H9 (cell line): ENCODE data around the gene ERVMER34-1. TPM values are rescaled to one million over a fixed set of nuclear protein-coding genes. Genes with fewer than 3 reads are reported as not detected.

ENCODE experiments used
- DNase-seq: peaks from one replicate; pipeline ENCODE4 v3.0.0-alpha.2; 2017
- H2AFZ ChIP-seq: one replicate; pipeline ENCODE4 v1.6.1; 2013; ENCODE audit warnings: mild to moderate bottlenecking, low read length, control low read depth, moderate library complexity
- H2AK5ac ChIP-seq: 2 replicates; pipeline ENCODE4 v1.6.1; 2013; ENCODE audit warnings: low read length, control low read depth, mixed read lengths; ENCODE audit not compliant: insufficient read length
- H2BK120ac ChIP-seq: one replicate; pipeline ENCODE4 v1.6.1; 2013; ENCODE audit warnings: low read depth, mild to moderate bottlenecking, low read length, control low read depth, inconsistent platforms; ENCODE audit not compliant: poor library complexity, severe bottlenecking
- H2BK12ac ChIP-seq: 2 replicates; pipeline ENCODE4 v1.6.1; 2013; ENCODE audit warnings: low read length, control low read depth, mixed read lengths, low read depth; ENCODE audit not compliant: insufficient read length
- H2BK15ac ChIP-seq: 2 replicates; pipeline ENCODE4 v1.6.1; 2013; ENCODE audit warnings: low read depth, low read length, control low read depth
- H2BK20ac ChIP-seq: one replicate; pipeline ENCODE4 v1.6.1; 2013; ENCODE audit warnings: low read depth, mild to moderate bottlenecking, low read length, control low read depth, inconsistent platforms; ENCODE audit not compliant: poor library complexity, severe bottlenecking
- H2BK5ac ChIP-seq: 2 replicates; pipeline ENCODE4 v1.6.1; 2013; ENCODE audit warnings: low read length, control low read depth, mixed read lengths; ENCODE audit not compliant: insufficient read length
- H3K14ac ChIP-seq: 2 replicates; pipeline ENCODE4 v1.6.1; 2013; ENCODE audit warnings: low read length, control low read depth; ENCODE audit not compliant: insufficient read depth
- H3K18ac ChIP-seq: 2 replicates; pipeline ENCODE4 v1.6.1; 2013; ENCODE audit warnings: low read depth, mild to moderate bottlenecking, mixed read lengths, low read length, control low read depth; ENCODE audit not compliant: insufficient read length
- H3K23ac ChIP-seq: 2 replicates; pipeline ENCODE4 v1.6.1; 2013; ENCODE audit warnings: low read length, control low read depth, mixed read lengths, low read depth; ENCODE audit not compliant: insufficient read length
- H3K23me2 ChIP-seq: 2 replicates; pipeline ENCODE4 v1.6.1; 2013; ENCODE audit warnings: low read depth, mild to moderate bottlenecking, mixed read lengths, low read length, control low read depth; ENCODE audit not compliant: insufficient read length, poor library complexity, severe bottlenecking
- H3K27ac ChIP-seq: 2 replicates; pipeline ENCODE4 v1.5.1; 2013; ENCODE audit warnings: low read length, control low read depth, mixed read lengths, low read depth; ENCODE audit not compliant: insufficient read length
- H3K27me3 ChIP-seq: 2 replicates; pipeline ENCODE4 v1.6.1; 2013; ENCODE audit warnings: low read length, control low read depth, inconsistent platforms; ENCODE audit not compliant: insufficient read depth
- H3K4ac ChIP-seq: 2 replicates; pipeline ENCODE4 v1.6.1; 2013; ENCODE audit warnings: low read depth, mild to moderate bottlenecking, control low read depth, inconsistent platforms, low read length, moderate library complexity
- H3K4me1 ChIP-seq: 2 replicates; pipeline ENCODE4 v1.6.1; 2013; ENCODE audit warnings: low read length, control low read depth, inconsistent platforms; ENCODE audit not compliant: insufficient read depth
- H3K4me2 ChIP-seq: 2 replicates; pipeline ENCODE4 v1.6.1; 2013; ENCODE audit warnings: low read length, control low read depth, mixed read lengths; ENCODE audit not compliant: insufficient read length, insufficient read depth
- H3K56ac ChIP-seq: 2 replicates; pipeline ENCODE4 v1.6.1; 2013; ENCODE audit warnings: low read depth, mild to moderate bottlenecking, mixed read lengths, low read length, control low read depth; ENCODE audit not compliant: insufficient read length
- H3K79me1 ChIP-seq: 2 replicates; pipeline ENCODE4 v1.6.1; 2013; ENCODE audit warnings: low read depth, mild to moderate bottlenecking, moderate library complexity, low read length, control low read depth, inconsistent platforms; ENCODE audit not compliant: insufficient read depth, poor library complexity, severe bottlenecking
- H3K79me2 ChIP-seq: 2 replicates; pipeline ENCODE4 v1.6.1; 2013; ENCODE audit warnings: low read length, control low read depth, inconsistent platforms; ENCODE audit not compliant: insufficient read depth
- H3K9ac ChIP-seq: 2 replicates; pipeline ENCODE4 v1.6.1; 2013; ENCODE audit warnings: low read length, control low read depth, mixed read lengths; ENCODE audit not compliant: insufficient read length; ENCODE audit errors: extremely low read depth
- H3K9me3 ChIP-seq: one replicate; pipeline ENCODE4 v1.6.1; 2013; ENCODE audit warnings: low read depth, low read length, inconsistent platforms; ENCODE audit not compliant: control insufficient read depth
- H3T11ph ChIP-seq: one replicate; pipeline ENCODE4 v1.6.1; 2013; ENCODE audit warnings: mild to moderate bottlenecking, low read length, control low read depth, inconsistent platforms
- H4K20me1 ChIP-seq: one replicate; pipeline ENCODE4 v1.6.1; 2013; ENCODE audit not compliant: control insufficient read depth, insufficient read length, insufficient read depth
- H4K5ac ChIP-seq: 2 replicates; pipeline ENCODE4 v1.6.1; 2013; ENCODE audit warnings: low read depth, mild to moderate bottlenecking, mixed read lengths, low read length, control low read depth; ENCODE audit not compliant: insufficient read length
- H4K8ac ChIP-seq: replicated peaks from 2 replicates; pipeline ENCODE4 v1.6.1; 2013; ENCODE audit warnings: low read length, control low read depth, mixed read lengths, low read depth; ENCODE audit not compliant: insufficient read length
- H4K91ac ChIP-seq: 2 replicates; pipeline ENCODE4 v1.6.1; 2013; ENCODE audit warnings: low read depth, mild to moderate bottlenecking, moderate library complexity, mixed read lengths, low read length, control low read depth; ENCODE audit not compliant: insufficient read length
- H3K27ac Mint-ChIP-seq, 3 experiments: 2 replicates in 2 of 3; 3 replicates in 1 of 3; pipeline ENCODE4 v1.8.0; 2020 to 2021; ENCODE audit warnings: mixed read lengths in 3 of 3, mild to moderate bottlenecking in 1 of 3, moderate library complexity in 1 of 3
- H3K27me3 Mint-ChIP-seq: 2 replicates; pipeline ENCODE4 v1.8.0; 2021; ENCODE audit warnings: low read depth, mild to moderate bottlenecking, moderate library complexity, mixed read lengths
- H3K36me3 Mint-ChIP-seq, 3 experiments: 2 replicates in 2 of 3; 3 replicates in 1 of 3; pipeline ENCODE4 v1.8.0; 2020 to 2021; ENCODE audit warnings: low read depth in 3 of 3, mixed read lengths in 3 of 3; ENCODE audit not compliant: insufficient read depth in 1 of 3
- H3K4me1 Mint-ChIP-seq, 2 experiments: 2 replicates each; pipeline ENCODE4 v1.8.0; 2020; ENCODE audit warnings: mixed read lengths in 2 of 2
- H3K4me3 Mint-ChIP-seq, 2 experiments: 2 replicates in 1 of 2; 3 replicates in 1 of 2; pipeline ENCODE4 v1.8.0; 2020 to 2021; ENCODE audit warnings: mild to moderate bottlenecking in 2 of 2, mixed read lengths in 2 of 2, moderate library complexity in 1 of 2
- H3K9me3 Mint-ChIP-seq, 2 experiments: 2 replicates in 1 of 2; 3 replicates in 1 of 2; pipeline ENCODE4 v1.8.0; 2020; ENCODE audit warnings: mild to moderate bottlenecking in 2 of 2, mixed read lengths in 2 of 2, moderate library complexity in 1 of 2
- CTCF ChIP-seq: fragments of 200-600 bp; sonication (generic); conservative IDR thresholded peaks from 3 replicates; pipeline ENCODE4 v1.8.0; 2021; ENCODE audit warnings: antibody characterized with exemption, mild to moderate bottlenecking
- WGBS: extraction: QIAGEN DNeasy Blood & Tissue Kit; methylation state at CpG from one replicate; pipeline ENCODE4 v1.1.7; 2013; ENCODE audit warnings: missing lambda C conversion rate, low lambda C conversion rate, mixed read lengths; ENCODE audit not compliant: insufficient read length; ENCODE audit errors: extremely low coverage; 5-methylcytosine and 5-hydroxymethylcytosine counted together
- total RNA-seq: library from RNA; stranded (reverse); gene quantifications from 2 replicates; pipeline ENCODE4 v1.2.1, GENCODE V29; 2021

ERVMER34-1 gene
- total RNA-seq, 1 experiment from 2014 or later: 14.4 TPM

GRCh38 chr4:52751487-52751911 is 274 bp upstream of the ERVMER34-1 start:
- Histone ChIP-seq H3K4ac (no peak overlapping the region), H3K79me2 (no peaks in the 10 kb centered on the region), H3K14ac (no peak overlapping the region), H3K4me2 (no peak overlapping the region), H3K4me1 (peaks cover 4% of the 10 kb centered on the region; the same call in 1 of the 2 replicates), H3T11ph (no peak overlapping the region), H4K91ac (no peak overlapping the region), H2AFZ (no peak overlapping the region), H2BK15ac (no peak overlapping the region), H3K18ac (peak overlapping the region; percentile 44), H4K5ac (no peak overlapping the region), H3K9me3 (no peaks in the 10 kb centered on the region), H4K8ac (no peak overlapping the region), H3K27ac (no peak overlapping the region), H2BK120ac (no peak overlapping the region), H3K27me3 (no peaks in the 10 kb centered on the region; the same call in 1 of the 2 replicates), H3K23me2 (no peaks in the 10 kb centered on the region), H3K56ac (no peak overlapping the region), H3K23ac (no peak overlapping the region), H4K20me1 (no peaks in the 10 kb centered on the region), H3K79me1 (no peaks in the 10 kb centered on the region), H2AK5ac (no peak overlapping the region), H3K9ac (no peak overlapping the region), H2BK12ac (no peak overlapping the region), H2BK5ac (no peak overlapping the region), H2BK20ac (no peak overlapping the region)
- peak overlapping the region in 2 of 3 experiments; percentile 70 to 82; a peak in 2 of 7 replicates for H3K27ac Mint-ChIP-seq
- peaks cover 32% of the 10 kb centered on the region for H3K27me3 Mint-ChIP-seq
- peaks cover 9 to 15% of the 10 kb centered on the region in 2 experiments; a peak in 4 of 5 replicates for H3K9me3 Mint-ChIP-seq
- H3K36me3 Mint-ChIP-seq: peaks cover 19 to 34% (median 20%) of the 10 kb centered on the region in 3 experiments
- H3K4me1 Mint-ChIP-seq: peaks cover 4% of the 10 kb centered on the region in 2 experiments
- H3K4me3 Mint-ChIP-seq: peak overlapping the region; percentile 74 to 82
- no peak for TF ChIP-seq CTCF
- no CpG with 5 or more reads among the region's 26 CpGs for WGBS
- peak; percentile 95 for DNase-seq
